OCI-LY7 (cell line): Measurements from ENCODE around the gene SLC17A7.

ENCODE experiments used
- CTCF ChIP-seq: fragments of 200-600 bp; sonication (generic); conservative IDR thresholded peaks from 2 replicates; pipeline ENCODE4 v1.5.1; 2014; ENCODE audit warnings: mild to moderate bottlenecking, antibody characterized with exemption, low read length, moderate library complexity, mixed read lengths
- EZH2phosphoT487 ChIP-seq: fragments of 200-600 bp; sonication (generic); IDR thresholded peaks from 2 replicates; pipeline ENCODE4 v1.6.1; 2018; ENCODE audit warnings: low read depth, borderline replicate concordance, mild to moderate bottlenecking, mixed run types, antibody characterized with exemption, low read length, moderate library complexity, mixed read lengths

GRCh38 chr19:49403404-49404187, 37.7 kb downstream of the SLC17A7 start:
- TF ChIP-seq CTCF = no peak
- TF ChIP-seq EZH2phosphoT487 = no peak
